ENCODE data around the gene PTPN11.

- no peak for TF ChIP-seq CTCF (IDR thresholded peaks at IDR 0.05; ENCODE audit: borderline replicate concordance, extremely low read depth, low read length, poor library complexity, severe bottlenecking)
- TF ChIP-seq EZH2 (IDR thresholded peaks at IDR 0.05; ENCODE audit: borderline replicate concordance, low read depth, low read length, severe bottlenecking), result no peak
Measured at GRCh38 chr12:112458330-112458729, 39.6 kb downstream of the PTPN11 start.

All from DND-41 (cell line).